Measurements from ENCODE around the gene COL7A1.

COL7A1 gene

GRCh38 chr3:48544141-48544540 is 51.0 kb downstream of the COL7A1 start:
- DNase-seq (no peak), ATAC-seq (ENCODE audit: insufficient read depth, low read depth) (no peak)
- Histone ChIP-seq H2AFZ (ENCODE audit: low read depth, low read length) (no peak overlapping the region), H3K27ac (ENCODE audit: low read length) (no peak overlapping the region), H3K79me2 (ENCODE audit: insufficient read depth, low read length) (no peaks in the 10 kb centered on the region), H3K4me2 (ENCODE audit: insufficient read depth, low read length) (no peak overlapping the region), H3K36me3 (ENCODE audit: insufficient read depth, low read length) (peaks cover 20% of the 10 kb centered on the region; the same call in 1 of the 2 replicates), H4K20me1 (ENCODE audit: insufficient read depth, low read length) (no peaks in the 10 kb centered on the region; the same call in 1 of the 2 replicates), H3K4me3 (ENCODE audit: low read depth in 1 of 2, low read length in 2 of 2) (no peak overlapping the region), H3K9me3 (ENCODE audit: insufficient read depth, low read length, severe bottlenecking) (no peaks in the 10 kb centered on the region), H3K27me3 (ENCODE audit: insufficient read depth, low read length, poor library complexity) (no peaks in the 10 kb centered on the region), H3K9ac (ENCODE audit: low read depth, low read length) (no peak overlapping the region), H3K4me1 (ENCODE audit: insufficient read depth, low read length) (no peaks in the 10 kb centered on the region)
- TF ChIP-seq CTCF (IDR thresholded peaks at IDR 0.05; ENCODE audit: borderline replicate concordance, extremely low read depth, low read length, poor library complexity, severe bottlenecking), result no peak
- no peak for TF ChIP-seq EZH2 (IDR thresholded peaks at IDR 0.05; ENCODE audit: borderline replicate concordance, low read depth, low read length, severe bottlenecking)

- Histone ChIP-seq H3K27ac (ENCODE audit: low read length) (no peak overlapping the region), H3K36me3 (ENCODE audit: insufficient read depth, low read length) (peaks cover 22% of the 10 kb centered on the region; the same call in 1 of the 2 replicates), H3K9me3 (ENCODE audit: insufficient read depth, low read length, severe bottlenecking) (no peaks in the 10 kb centered on the region), H3K9ac (ENCODE audit: low read depth, low read length) (no peak overlapping the region), H4K20me1 (ENCODE audit: insufficient read depth, low read length) (no peaks in the 10 kb centered on the region; the same call in 1 of the 2 replicates), H3K27me3 (ENCODE audit: insufficient read depth, low read length, poor library complexity) (no peaks in the 10 kb centered on the region), H2AFZ (ENCODE audit: low read depth, low read length) (no peak overlapping the region), H3K4me1 (ENCODE audit: insufficient read depth, low read length) (no peaks in the 10 kb centered on the region), H3K4me3 (ENCODE audit: low read depth in 1 of 2, low read length in 2 of 2) (no peak overlapping the region), H3K79me2 (ENCODE audit: insufficient read depth, low read length) (no peaks in the 10 kb centered on the region), H3K4me2 (ENCODE audit: insufficient read depth, low read length) (no peak overlapping the region)
- TF ChIP-seq EZH2 (IDR thresholded peaks at IDR 0.05; ENCODE audit: borderline replicate concordance, low read depth, low read length, severe bottlenecking), result no peak
- TF ChIP-seq CTCF (IDR thresholded peaks at IDR 0.05; ENCODE audit: borderline replicate concordance, extremely low read depth, low read length, poor library complexity, severe bottlenecking), result no peak
- ATAC-seq (ENCODE audit: insufficient read depth, low read depth) (peak; percentile 44; the same call in 1 of the 3 replicates), DNase-seq (no peak)
Measured at GRCh38 chr3:48543271-48543866, 51.8 kb downstream of the COL7A1 start.

- H3K4me3 ChIP-seq (ENCODE audit: low read depth in 1 of 2, low read length in 2 of 2), result no peak overlapping the region
- H3K36me3 ChIP-seq (ENCODE audit: insufficient read depth, low read length), result peaks cover 25% of the 10 kb centered on the region
- TF ChIP-seq EZH2 (IDR thresholded peaks at IDR 0.05; ENCODE audit: borderline replicate concordance, low read depth, low read length, severe bottlenecking), result no peak
- TF ChIP-seq CTCF (IDR thresholded peaks at IDR 0.05; ENCODE audit: borderline replicate concordance, extremely low read depth, low read length, poor library complexity, severe bottlenecking), result no peak
- DNase-seq, result no peak
- H3K79me2 ChIP-seq (ENCODE audit: insufficient read depth, low read length), result no peaks in the 10 kb centered on the region
- H3K27ac ChIP-seq (ENCODE audit: low read length), result no peak overlapping the region
- H3K9ac ChIP-seq (ENCODE audit: low read depth, low read length), result no peak overlapping the region
- H3K4me1 ChIP-seq (ENCODE audit: insufficient read depth, low read length), result no peaks in the 10 kb centered on the region
- no peaks in the 10 kb centered on the region for H3K9me3 ChIP-seq (ENCODE audit: insufficient read depth, low read length, severe bottlenecking)
- no peak overlapping the region for H2AFZ ChIP-seq (ENCODE audit: low read depth, low read length)
- peaks cover 7% of the 10 kb centered on the region for H4K20me1 ChIP-seq (ENCODE audit: insufficient read depth, low read length)
- no peaks in the 10 kb centered on the region for H3K27me3 ChIP-seq (ENCODE audit: insufficient read depth, low read length, poor library complexity)
- no peak for ATAC-seq (ENCODE audit: insufficient read depth, low read depth)
- H3K4me2 ChIP-seq (ENCODE audit: insufficient read depth, low read length), result no peak overlapping the region
Measured at GRCh38 chr3:48538451-48538850, 56.7 kb downstream of the COL7A1 start.
